HEK293 (cell line): ENCODE results near the gene CPNE4.

Experiments
- CTCF ChIA-PET: fragments of 350-600 bp; formaldehyde crosslinking; extraction: SDS; loops from one replicate; lab custom pipeline; 2021; ENCODE audit warnings: antibody characterized with exemption; lab: Yijun Ruan, JAX
- POLR2A ChIA-PET: fragments of 300-600 bp; formaldehyde crosslinking; extraction: SDS; loops from one replicate; lab custom pipeline; 2020; ENCODE audit warnings: antibody characterized with exemption, inconsistent platforms; lab: Yijun Ruan, JAX
- H3K27ac ChIP-seq: fragments of 200-500 bp; sonication (Bioruptor generic); 2 replicates; pipeline ENCODE4 v1.5.1; 2014; ENCODE audit warnings: low read depth, low read length, control low read depth, inconsistent platforms; ENCODE audit errors: extremely low read depth
- H3K36me3 ChIP-seq, 2 experiments: fragments of 200-500 bp in 1 of 2; sonication (Bioruptor generic) in 1 of 2; 1 replicate in 1 of 2; 2 replicates in 1 of 2; pipeline ENCODE4 v1.5.1; 2014 to 2017; ENCODE audit warnings: inconsistent platforms in 2 of 2, low read length in 2 of 2; ENCODE audit not compliant: control insufficient read depth in 2 of 2, insufficient read depth in 1 of 2
- H3K4me1 ChIP-seq: fragments of 200-500 bp; sonication (Bioruptor generic); 2 replicates; pipeline ENCODE4 v1.5.1; 2014; ENCODE audit warnings: mild to moderate bottlenecking, low read length, inconsistent platforms; ENCODE audit not compliant: control insufficient read depth, insufficient read depth
- H3K4me3 ChIP-seq: 2 replicates; pipeline ENCODE4 v1.5.1; 2011; ENCODE audit warnings: low read depth, mild to moderate bottlenecking, control low read depth, low read length, moderate library complexity
- H3K9me3 ChIP-seq: fragments of 200-500 bp; sonication (Bioruptor generic); 2 replicates; pipeline ENCODE4 v1.5.1; 2014; ENCODE audit warnings: low read depth, low read length, inconsistent platforms; ENCODE audit not compliant: control insufficient read depth, insufficient read depth
- ELK4 ChIP-seq: IDR thresholded peaks from 2 replicates; pipeline ENCODE4 v1.6.1; 2011; ENCODE audit warnings: mild to moderate bottlenecking, low read depth, low read length, borderline replicate concordance
- GLIS2 ChIP-seq: fragments of 450-650 bp; formaldehyde crosslinking; IDR thresholded peaks from 2 replicates; pipeline ENCODE4 v1.5.1; 2016; ENCODE audit warnings: missing biosample characterization, missing genetic modification characterization
- HIC1 ChIP-seq: fragments of 450-650 bp; formaldehyde crosslinking; IDR thresholded peaks from 2 replicates; pipeline ENCODE4 v1.5.1; 2016; ENCODE audit warnings: missing biosample characterization, missing genetic modification characterization
- RBAK ChIP-seq: fragments of 450-650 bp; formaldehyde crosslinking; IDR thresholded peaks from 2 replicates; pipeline ENCODE4 v1.5.1; 2016; ENCODE audit warnings: missing biosample characterization, missing genetic modification characterization
- SALL2 ChIP-seq: fragments of 450-650 bp; formaldehyde crosslinking; IDR thresholded peaks from 2 replicates; pipeline ENCODE4 v1.5.0; 2017; ENCODE audit warnings: missing biosample characterization, mild to moderate bottlenecking, missing genetic modification characterization, borderline replicate concordance
- ZBTB49 ChIP-seq: fragments of 450-650 bp; formaldehyde crosslinking; IDR thresholded peaks from 2 replicates; pipeline ENCODE4 v1.5.1; 2016; ENCODE audit warnings: missing biosample characterization, missing genetic modification characterization, low read depth
- ZNF146 ChIP-seq: fragments of 450-650 bp; formaldehyde crosslinking; IDR thresholded peaks from 2 replicates; pipeline ENCODE4 v1.5.1; 2016; ENCODE audit warnings: missing biosample characterization, missing genetic modification characterization
- ZNF19 ChIP-seq: fragments of 450-650 bp; formaldehyde crosslinking; IDR thresholded peaks from 2 replicates; pipeline ENCODE4; 2016; ENCODE audit warnings: missing biosample characterization, missing genetic modification characterization, low read depth
- ZNF2 ChIP-seq: fragments of 450-650 bp; formaldehyde crosslinking; IDR thresholded peaks from 2 replicates; pipeline ENCODE4 v1.5.1; 2016; ENCODE audit warnings: missing biosample characterization, missing genetic modification characterization
- ZNF292 ChIP-seq: fragments of 450-650 bp; formaldehyde crosslinking; IDR thresholded peaks from 2 replicates; pipeline ENCODE4 v1.5.1; 2016; ENCODE audit warnings: low read depth, missing biosample characterization, missing genetic modification characterization, borderline replicate concordance
- ZNF433 ChIP-seq: fragments of 450-650 bp; formaldehyde crosslinking; IDR thresholded peaks from 2 replicates; pipeline ENCODE4 v1.5.1; 2016; ENCODE audit warnings: missing biosample characterization, missing genetic modification characterization, low read depth
- ZNF449 ChIP-seq: fragments of 450-650 bp; formaldehyde crosslinking; IDR thresholded peaks from 2 replicates; pipeline ENCODE4 v1.5.1; 2017; ENCODE audit warnings: missing biosample characterization, mild to moderate bottlenecking, missing genetic modification characterization, moderate library complexity
- ZNF473 ChIP-seq: fragments of 450-650 bp; formaldehyde crosslinking; IDR thresholded peaks from 2 replicates; pipeline ENCODE4 v1.5.1; 2017; ENCODE audit warnings: missing biosample characterization, missing genetic modification characterization
- ZNF513 ChIP-seq: fragments of 450-650 bp; IDR thresholded peaks from 2 replicates; pipeline ENCODE4 v1.5.1; 2018; ENCODE audit warnings: missing biosample characterization, missing genetic modification characterization
- ZNF571 ChIP-seq: fragments of 450-650 bp; formaldehyde crosslinking; IDR thresholded peaks from 2 replicates; pipeline ENCODE4 v1.5.0; 2017; ENCODE audit warnings: missing biosample characterization, missing genetic modification characterization
- ZNF707 ChIP-seq: fragments of 450-650 bp; formaldehyde crosslinking; IDR thresholded peaks from 2 replicates; pipeline ENCODE4 v1.5.1; 2016; ENCODE audit warnings: missing biosample characterization, missing genetic modification characterization
- ZNF843 ChIP-seq: fragments of 450-650 bp; formaldehyde crosslinking; IDR thresholded peaks from 2 replicates; pipeline ENCODE4 v1.5.1; 2016; ENCODE audit warnings: missing biosample characterization, missing genetic modification characterization
- TF ChIP-seq, protein P1 (sequence below): fragments of 450-650 bp; formaldehyde crosslinking; IDR thresholded peaks from 2 replicates; pipeline ENCODE4 v1.5.1; 2016; ENCODE audit warnings: missing biosample characterization, missing genetic modification characterization, borderline replicate concordance
- TF ChIP-seq, protein P2 (sequence below): fragments of 450-650 bp; formaldehyde crosslinking; IDR thresholded peaks from 2 replicates; pipeline ENCODE4 v1.5.1; 2016; ENCODE audit warnings: missing biosample characterization, missing genetic modification characterization
- TF ChIP-seq, protein P3 (sequence below): fragments of 450-650 bp; formaldehyde crosslinking; IDR thresholded peaks from 2 replicates; pipeline ENCODE4 v1.5.1; 2017; ENCODE audit warnings: missing biosample characterization, missing genetic modification characterization

CPNE4 gene

GRCh38 chr3:131796111-131796510 is 238.7 kb downstream of the CPNE4 start (continued):
- TF ChIP-seq, protein P1, sequence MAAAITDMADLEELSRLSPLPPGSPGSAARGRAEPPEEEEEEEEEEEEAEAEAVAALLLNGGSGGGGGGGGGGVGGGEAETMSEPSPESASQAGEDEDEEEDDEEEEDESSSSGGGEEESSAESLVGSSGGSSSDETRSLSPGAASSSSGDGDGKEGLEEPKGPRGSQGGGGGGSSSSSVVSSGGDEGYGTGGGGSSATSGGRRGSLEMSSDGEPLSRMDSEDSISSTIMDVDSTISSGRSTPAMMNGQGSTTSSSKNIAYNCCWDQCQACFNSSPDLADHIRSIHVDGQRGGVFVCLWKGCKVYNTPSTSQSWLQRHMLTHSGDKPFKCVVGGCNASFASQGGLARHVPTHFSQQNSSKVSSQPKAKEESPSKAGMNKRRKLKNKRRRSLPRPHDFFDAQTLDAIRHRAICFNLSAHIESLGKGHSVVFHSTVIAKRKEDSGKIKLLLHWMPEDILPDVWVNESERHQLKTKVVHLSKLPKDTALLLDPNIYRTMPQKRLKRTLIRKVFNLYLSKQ: no peak
- TF ChIP-seq ELK4: no peak
- no peak for TF ChIP-seq ZNF19 (tag by site-specific recombination)
- TF ChIP-seq, protein P2, sequence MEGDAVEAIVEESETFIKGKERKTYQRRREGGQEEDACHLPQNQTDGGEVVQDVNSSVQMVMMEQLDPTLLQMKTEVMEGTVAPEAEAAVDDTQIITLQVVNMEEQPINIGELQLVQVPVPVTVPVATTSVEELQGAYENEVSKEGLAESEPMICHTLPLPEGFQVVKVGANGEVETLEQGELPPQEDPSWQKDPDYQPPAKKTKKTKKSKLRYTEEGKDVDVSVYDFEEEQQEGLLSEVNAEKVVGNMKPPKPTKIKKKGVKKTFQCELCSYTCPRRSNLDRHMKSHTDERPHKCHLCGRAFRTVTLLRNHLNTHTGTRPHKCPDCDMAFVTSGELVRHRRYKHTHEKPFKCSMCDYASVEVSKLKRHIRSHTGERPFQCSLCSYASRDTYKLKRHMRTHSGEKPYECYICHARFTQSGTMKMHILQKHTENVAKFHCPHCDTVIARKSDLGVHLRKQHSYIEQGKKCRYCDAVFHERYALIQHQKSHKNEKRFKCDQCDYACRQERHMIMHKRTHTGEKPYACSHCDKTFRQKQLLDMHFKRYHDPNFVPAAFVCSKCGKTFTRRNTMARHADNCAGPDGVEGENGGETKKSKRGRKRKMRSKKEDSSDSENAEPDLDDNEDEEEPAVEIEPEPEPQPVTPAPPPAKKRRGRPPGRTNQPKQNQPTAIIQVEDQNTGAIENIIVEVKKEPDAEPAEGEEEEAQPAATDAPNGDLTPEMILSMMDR: no peak
- no peak for TF ChIP-seq ZNF449 (tag by site-specific recombination)
- no peak for TF ChIP-seq ZNF707
- TF ChIP-seq ZNF433 (tag by site-specific recombination): no peak
- TF ChIP-seq ZNF292 (tag by site-specific recombination): no peak
- TF ChIP-seq SALL2: no peak
- TF ChIP-seq ZNF843 (tag by site-specific recombination): no peak
- TF ChIP-seq ZNF473: no peak
- TF ChIP-seq, all 188 proteins: peak for 0

DNA sequence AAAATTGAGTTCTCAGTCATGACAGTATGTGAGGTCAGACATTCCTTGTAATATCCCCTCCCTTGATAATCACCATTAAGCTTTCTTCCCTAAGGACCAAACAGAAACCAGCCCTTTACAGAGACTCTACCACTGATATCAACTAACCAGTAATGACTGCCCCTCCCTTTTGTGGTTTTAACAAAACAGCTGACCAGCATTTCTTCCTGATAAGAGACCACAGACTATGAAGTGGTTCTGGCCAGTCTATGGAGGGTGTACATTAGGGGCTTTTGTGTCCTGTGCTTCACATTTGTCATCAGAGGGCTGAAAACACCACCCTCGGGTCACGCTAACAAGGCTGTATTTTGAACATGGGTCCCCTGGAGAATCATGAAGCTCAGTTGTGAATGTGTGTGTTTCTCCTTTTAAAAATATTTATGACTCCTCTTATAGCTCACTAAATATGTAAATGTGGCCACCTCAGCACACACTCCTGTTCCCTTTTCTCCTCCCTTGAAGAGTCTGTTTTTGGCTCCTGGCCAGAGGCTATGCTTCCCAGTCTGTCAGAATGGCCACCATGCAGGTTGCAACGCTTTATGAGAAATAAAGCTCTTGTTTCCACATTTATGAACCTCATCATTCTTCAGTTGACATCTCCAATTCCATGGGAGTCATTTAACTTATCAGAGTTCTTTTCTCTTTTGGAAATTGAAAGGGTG is 239.3 kb downstream of the CPNE4 start:
- Histone ChIP-seq H3K36me3 (no peaks in the 10 kb centered on the region), H3K27ac (no peak overlapping the region; the same call in 1 of the 2 replicates), H3K4me1 (peaks cover 4% of the 10 kb centered on the region), H3K4me3 (no peak overlapping the region), H3K9me3 (no peaks in the 10 kb centered on the region)
- POLR2A ChIA-PET: interaction anchor here (1.1 to 1.8 kb wide), 2 partner anchors 234 to 239 kb away, joined by 3 to 5 read pairs; partner anchors contain the start of gene CPNE4
- CTCF ChIA-PET: interaction anchor here (0.6 to 2.9 kb wide), 29 partner anchors 9 to 1069 kb away, joined by 3 to 32 read pairs (median 4); no protein-coding TSS in a partner anchor
- 0 out of 2 replicates have a peak, but pooled peaks have one; percentile 43 for TF ChIP-seq HIC1
- TF ChIP-seq ZNF571 (tag by site-specific recombination): no peak
- no peak for TF ChIP-seq ZBTB49 (tag by site-specific recombination)
- no peak for TF ChIP-seq ZNF513 (tag by site-specific recombination)
- TF ChIP-seq, protein P3, sequence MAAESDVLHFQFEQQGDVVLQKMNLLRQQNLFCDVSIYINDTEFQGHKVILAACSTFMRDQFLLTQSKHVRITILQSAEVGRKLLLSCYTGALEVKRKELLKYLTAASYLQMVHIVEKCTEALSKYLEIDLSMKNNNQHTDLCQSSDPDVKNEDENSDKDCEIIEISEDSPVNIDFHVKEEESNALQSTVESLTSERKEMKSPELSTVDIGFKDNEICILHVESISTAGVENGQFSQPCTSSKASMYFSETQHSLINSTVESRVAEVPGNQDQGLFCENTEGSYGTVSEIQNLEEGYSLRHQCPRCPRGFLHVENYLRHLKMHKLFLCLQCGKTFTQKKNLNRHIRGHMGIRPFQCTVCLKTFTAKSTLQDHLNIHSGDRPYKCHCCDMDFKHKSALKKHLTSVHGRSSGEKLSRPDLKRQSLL (tag by site-specific recombination): no peak
- peak; percentile 60 for TF ChIP-seq ZNF843 (tag by site-specific recombination)
- no peak for TF ChIP-seq GLIS2 (tag by site-specific recombination)
- no peak for TF ChIP-seq RBAK (tag by site-specific recombination)
- no peak for TF ChIP-seq ZNF146 (tag by site-specific recombination)
- TF ChIP-seq ZNF2 (tag by site-specific recombination): no peak
